ENCODE results near the gene GABRD. TPM values are rescaled to one million over a fixed set of nuclear protein-coding genes. Genes with fewer than 3 reads are reported as not detected.

GABRD gene
- total RNA-seq, 2 donors from 2014 or later: not detected

DNA sequence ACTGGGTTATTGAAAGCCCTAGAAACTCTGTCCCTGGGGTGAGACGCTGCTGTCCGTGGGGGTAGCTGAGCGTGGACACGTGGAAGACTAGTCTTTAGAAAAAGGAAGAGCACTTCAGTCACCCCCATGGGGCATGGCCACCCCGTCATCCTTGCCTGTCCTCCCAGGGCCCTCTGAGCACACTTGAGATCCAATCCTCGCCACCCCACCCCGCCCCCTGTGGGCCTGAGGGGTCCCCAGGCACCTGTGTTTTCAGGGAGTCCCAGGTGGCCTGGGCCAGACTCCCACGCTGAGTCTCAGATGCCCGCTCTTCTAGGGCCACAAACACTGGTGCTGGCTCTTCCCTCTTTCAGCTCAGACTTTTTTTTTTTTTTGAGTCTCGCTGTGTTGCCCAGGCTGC lies 33.6 kb downstream of the GABRD start:
- DNase-seq (no peak), ATAC-seq (no peak)
- intact Hi-C loops (cut with DNase I): no loop called here
- Histone ChIP-seq H3K27me3 (no peaks in the 10 kb centered on the region), H3K9me3 (no peaks in the 10 kb centered on the region), H3K4me1 (peaks cover 24% of the 10 kb centered on the region), H3K27ac (no peak overlapping the region), H3K36me3 (replicated peaks in 1 of 2; ENCODE audit: insufficient read depth in 1 of 2, low read depth in 2 of 2) (no peaks in the 10 kb centered on the region), H3K4me3 (no peak overlapping the region)
- TF ChIP-seq POLR2A (IDR thresholded peaks at IDR 0.05): no peak
- TF ChIP-seq, protein P1, sequence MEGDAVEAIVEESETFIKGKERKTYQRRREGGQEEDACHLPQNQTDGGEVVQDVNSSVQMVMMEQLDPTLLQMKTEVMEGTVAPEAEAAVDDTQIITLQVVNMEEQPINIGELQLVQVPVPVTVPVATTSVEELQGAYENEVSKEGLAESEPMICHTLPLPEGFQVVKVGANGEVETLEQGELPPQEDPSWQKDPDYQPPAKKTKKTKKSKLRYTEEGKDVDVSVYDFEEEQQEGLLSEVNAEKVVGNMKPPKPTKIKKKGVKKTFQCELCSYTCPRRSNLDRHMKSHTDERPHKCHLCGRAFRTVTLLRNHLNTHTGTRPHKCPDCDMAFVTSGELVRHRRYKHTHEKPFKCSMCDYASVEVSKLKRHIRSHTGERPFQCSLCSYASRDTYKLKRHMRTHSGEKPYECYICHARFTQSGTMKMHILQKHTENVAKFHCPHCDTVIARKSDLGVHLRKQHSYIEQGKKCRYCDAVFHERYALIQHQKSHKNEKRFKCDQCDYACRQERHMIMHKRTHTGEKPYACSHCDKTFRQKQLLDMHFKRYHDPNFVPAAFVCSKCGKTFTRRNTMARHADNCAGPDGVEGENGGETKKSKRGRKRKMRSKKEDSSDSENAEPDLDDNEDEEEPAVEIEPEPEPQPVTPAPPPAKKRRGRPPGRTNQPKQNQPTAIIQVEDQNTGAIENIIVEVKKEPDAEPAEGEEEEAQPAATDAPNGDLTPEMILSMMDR (IDR thresholded peaks at IDR 0.05): no peak
- 84 to 90% methylated on average over 8 to 9 of the region's 10 CpGs for WGBS, 2 donors

DNA sequence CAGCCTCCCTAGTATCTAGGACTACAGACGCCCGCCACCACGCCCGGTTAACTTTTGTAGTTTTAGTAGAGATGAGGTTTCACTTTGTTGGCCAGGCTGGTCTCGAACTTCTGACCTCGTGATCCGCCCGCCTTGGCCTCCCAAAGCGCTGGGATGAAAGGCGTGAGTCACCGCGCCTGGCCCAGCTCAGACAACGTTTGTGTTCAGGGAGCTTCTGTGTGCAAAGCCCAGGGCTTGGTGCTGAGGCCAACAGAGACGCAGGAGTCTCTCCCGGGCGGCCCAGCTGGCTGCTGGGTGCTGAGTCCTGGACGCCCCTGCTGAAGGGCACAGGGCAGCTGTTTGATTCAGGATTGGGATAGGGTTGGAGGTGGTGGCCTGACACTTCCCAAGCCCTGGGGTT lies 34.1 kb downstream of the GABRD start:
- no peaks in the 10 kb centered on the region for H3K36me3 ChIP-seq (replicated peaks in 1 of 2; ENCODE audit: insufficient read depth in 1 of 2, low read depth in 2 of 2)
- no peak overlapping the region for H3K27ac ChIP-seq
- DNase-seq (no peak), ATAC-seq (no peak)
- no peak overlapping the region for H3K4me3 ChIP-seq
- no peaks in the 10 kb centered on the region for H3K27me3 ChIP-seq
- intact Hi-C loops (cut with DNase I): no loop called here
- 83 to 89% methylated on average over 7 to 12 of the region's 17 CpGs for WGBS, 2 donors
- H3K9me3 ChIP-seq: no peaks in the 10 kb centered on the region
- no peak for TF ChIP-seq POLR2A (IDR thresholded peaks at IDR 0.05)
- TF ChIP-seq, protein P1 (IDR thresholded peaks at IDR 0.05): no peak
- peaks cover 24% of the 10 kb centered on the region for H3K4me1 ChIP-seq

DNA sequence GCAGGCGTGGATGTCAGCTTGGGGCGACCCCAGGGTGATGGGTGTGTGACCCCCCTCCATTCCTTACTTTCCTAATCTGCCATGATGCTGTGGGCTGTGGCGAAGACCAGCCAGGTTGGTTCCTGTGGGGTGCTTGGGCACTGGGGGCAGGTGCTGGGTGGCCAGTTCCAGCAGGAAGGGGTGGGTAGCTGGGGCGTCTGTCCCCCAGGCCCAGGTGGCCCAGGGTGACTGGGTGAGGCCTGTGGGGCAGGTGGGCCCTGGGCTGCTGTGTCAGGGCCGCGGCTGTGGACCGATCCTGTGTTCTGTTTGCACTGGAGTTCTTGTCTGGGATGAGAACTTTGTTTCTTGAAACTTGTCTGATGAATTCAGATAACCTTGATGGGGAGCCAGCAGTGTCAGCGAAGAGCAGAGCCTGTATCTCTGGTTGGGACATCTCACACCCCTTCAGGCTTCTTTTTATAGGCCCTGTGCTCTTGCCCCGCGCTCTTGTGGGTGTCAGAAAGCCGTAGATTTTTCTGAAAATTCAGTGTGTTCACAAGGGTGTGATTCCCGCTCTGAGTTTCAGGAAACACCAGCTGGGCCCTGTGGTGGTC lies 34.7 kb downstream of the GABRD start:
- Histone ChIP-seq H3K27me3 (no peaks in the 10 kb centered on the region), H3K9me3 (no peaks in the 10 kb centered on the region), H3K27ac (no peak overlapping the region), H3K4me3 (no peak overlapping the region), H3K4me1 (peaks cover 24% of the 10 kb centered on the region), H3K36me3 (replicated peaks in 1 of 2; ENCODE audit: insufficient read depth in 1 of 2, low read depth in 2 of 2) (no peaks in the 10 kb centered on the region)
- WGBS, 2 donors: 57 to 95% methylated on average over 1 to 11 of the region's 12 CpGs
- TF ChIP-seq, protein P1 (IDR thresholded peaks at IDR 0.05): no peak
- DNase-seq: no peak
- intact Hi-C loops (cut with DNase I): no loop called here
- ATAC-seq: no peak

DNA sequence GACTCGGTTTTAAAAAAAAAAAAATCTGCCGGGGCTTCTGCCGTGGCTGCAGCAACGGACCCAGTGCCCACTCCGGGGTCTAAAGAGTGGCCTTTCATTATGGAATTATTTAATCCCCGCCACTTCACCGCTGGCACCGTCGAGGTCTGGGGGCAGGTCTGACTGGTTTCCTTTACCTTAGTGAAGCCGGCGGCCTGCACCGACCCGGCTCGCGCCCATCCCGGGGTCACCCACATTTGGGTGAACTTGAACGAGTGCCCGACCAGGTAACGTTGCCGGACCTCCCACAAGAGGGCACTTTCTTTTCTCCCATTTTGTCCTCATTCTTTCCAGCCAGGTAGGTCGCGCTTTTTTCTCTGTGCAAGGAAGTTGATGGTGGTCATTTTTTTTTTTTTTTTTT lies 35.4 kb downstream of the GABRD start:
- H3K27ac ChIP-seq: no peak overlapping the region
- no peak for TF ChIP-seq POLR2A (IDR thresholded peaks at IDR 0.05)
- TF ChIP-seq, protein P1 (IDR thresholded peaks at IDR 0.05): no peak
- no peaks in the 10 kb centered on the region for H3K36me3 ChIP-seq (replicated peaks in 1 of 2; ENCODE audit: insufficient read depth in 1 of 2, low read depth in 2 of 2)
- WGBS, 2 donors: 81 to 88% methylated on average over 22 of the region's 22 CpGs
- no peak for DNase-seq
- no peaks in the 10 kb centered on the region for H3K27me3 ChIP-seq
- no peak for ATAC-seq
- no peak overlapping the region for H3K4me3 ChIP-seq
- peaks cover 18% of the 10 kb centered on the region for H3K4me1 ChIP-seq
- intact Hi-C loops (cut with DNase I): no loop called here
- no peaks in the 10 kb centered on the region for H3K9me3 ChIP-seq

DNA sequence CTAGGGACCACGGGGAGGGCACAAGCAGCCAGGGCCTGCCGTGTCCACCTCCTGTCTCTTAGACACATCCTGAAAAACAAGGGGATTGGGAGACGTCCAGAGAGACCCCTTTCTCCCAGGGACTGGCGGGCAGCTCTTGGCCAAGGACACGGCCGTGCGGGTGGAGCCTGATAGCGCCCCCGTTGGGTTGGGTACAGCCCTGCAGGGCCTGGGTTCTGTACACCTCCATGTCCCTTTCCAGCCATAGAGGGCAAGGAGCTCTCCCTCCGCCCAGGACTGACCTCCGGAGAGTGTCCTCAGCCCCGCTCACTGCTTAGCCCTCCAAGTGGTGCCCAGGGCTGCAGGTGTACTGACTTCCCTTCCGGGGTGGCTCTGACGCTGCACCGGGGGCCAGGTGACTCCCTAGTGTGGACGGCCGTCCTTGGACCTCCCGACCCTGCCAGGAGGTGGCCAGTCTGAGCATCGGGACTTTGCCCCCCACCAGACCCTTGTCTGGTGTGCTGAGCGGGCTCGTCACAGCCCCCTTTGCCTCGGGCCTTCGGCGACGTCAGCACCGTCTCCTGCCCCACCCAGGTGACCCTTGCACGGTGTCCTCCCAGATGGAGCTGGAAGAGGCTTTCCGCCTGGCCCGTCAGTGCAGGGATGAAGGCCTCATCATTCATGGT lies 36.9 kb downstream of the GABRD start:
- 85 to 92% methylated on average over 17 to 26 of the region's 29 CpGs for WGBS, 2 donors
- Histone ChIP-seq H3K4me3 (no peak overlapping the region), H3K9me3 (no peaks in the 10 kb centered on the region), H3K36me3 (replicated peaks in 1 of 2; ENCODE audit: insufficient read depth in 1 of 2, low read depth in 2 of 2) (no peaks in the 10 kb centered on the region), H3K27ac (no peak overlapping the region), H3K4me1 (peaks cover 11% of the 10 kb centered on the region), H3K27me3 (no peaks in the 10 kb centered on the region)
- no peak for DNase-seq
- TF ChIP-seq, protein P1 (IDR thresholded peaks at IDR 0.05): no peak
- no peak for TF ChIP-seq POLR2A (IDR thresholded peaks at IDR 0.05)
- peak; percentile 36 for ATAC-seq
- intact Hi-C loops (cut with DNase I): no loop called here

Measured in body of pancreas (tissue), 4 donors.